GM21423 (cell line): Measurements from ENCODE around the gene HES7.

Experiments used
- ATAC-seq: cut with Tn5 transposase; IDR thresholded peaks from one replicate; pipeline ENCODE4 v1.9.1; 2021; ENCODE audit warnings: mild to moderate bottlenecking, moderate library complexity; ENCODE audit not compliant: unreplicated experiment

The HES7 gene

GRCh38 chr17:8075574-8076342 lies 48.1 kb downstream of the HES7 start:
- no peak for ATAC-seq

GRCh38 chr17:8075081-8075480 lies 48.8 kb downstream of the HES7 start:
- ATAC-seq, result no peak

GRCh38 chr17:8074554-8074953 lies 49.4 kb downstream of the HES7 start:
- ATAC-seq, result no peak

GRCh38 chr17:8073627-8074484 lies 50.0 kb downstream of the HES7 start:
- ATAC-seq, result peak; percentile 58

- no peak for ATAC-seq
Observed at GRCh38 chr17:8072729-8073461, 51.0 kb downstream of the HES7 start.

GRCh38 chr17:8072341-8072728 lies 51.6 kb downstream of the HES7 start:
- no peak for ATAC-seq

GRCh38 chr17:8071496-8071895 lies 52.4 kb downstream of the HES7 start:
- no peak for ATAC-seq
